ENCODE data around the gene LARP1. TPM values are rescaled to one million over a fixed set of nuclear protein-coding genes. Genes with fewer than 3 reads are reported as not detected.
A peak's percentile ranks its signal among the peaks of the same experiment; 100 is the strongest.
"Not testable (repeated sequence)": the region's sequence is repeated elsewhere in the genome, so short reads cannot be mapped to it uniquely, and the experiment has no call there.

The LARP1 gene
- total RNA-seq, 1 donor = 124 TPM

GRCh38 chr5:154758493-154758892, 3.3 kb downstream of the LARP1 start:
- Histone ChIP-seq H2AFZ (ENCODE audit: low read length) (no peak overlapping the region), H3K36me3 (ENCODE audit: insufficient read depth, low read length) (no peaks in the 10 kb centered on the region), H3K4me2 (ENCODE audit: insufficient read depth, low read length) (peak overlapping the region; percentile 77), H3K4me3 (ENCODE audit: insufficient read depth, low read length) (peak overlapping the region; percentile 55), H3K27ac (ENCODE audit: low read depth, low read length) (peak overlapping the region; percentile 52), H3K27me3 (ENCODE audit: insufficient read depth, low read length) (no peaks in the 10 kb centered on the region), H4K20me1 (ENCODE audit: insufficient read depth, low read length) (peaks cover 62% of the 10 kb centered on the region), H3K4me1 (ENCODE audit: insufficient read depth, low read length) (peaks cover 48% of the 10 kb centered on the region), H3K9me3 (ENCODE audit: low read depth, low read length) (no peaks in the 10 kb centered on the region), H3K79me2 (ENCODE audit: insufficient read depth, low read length) (peaks cover 84% of the 10 kb centered on the region)
- no peak for DNase-seq (ENCODE audit: insufficient read length, low spot score, missing footprints)
- TF ChIP-seq, protein P1, sequence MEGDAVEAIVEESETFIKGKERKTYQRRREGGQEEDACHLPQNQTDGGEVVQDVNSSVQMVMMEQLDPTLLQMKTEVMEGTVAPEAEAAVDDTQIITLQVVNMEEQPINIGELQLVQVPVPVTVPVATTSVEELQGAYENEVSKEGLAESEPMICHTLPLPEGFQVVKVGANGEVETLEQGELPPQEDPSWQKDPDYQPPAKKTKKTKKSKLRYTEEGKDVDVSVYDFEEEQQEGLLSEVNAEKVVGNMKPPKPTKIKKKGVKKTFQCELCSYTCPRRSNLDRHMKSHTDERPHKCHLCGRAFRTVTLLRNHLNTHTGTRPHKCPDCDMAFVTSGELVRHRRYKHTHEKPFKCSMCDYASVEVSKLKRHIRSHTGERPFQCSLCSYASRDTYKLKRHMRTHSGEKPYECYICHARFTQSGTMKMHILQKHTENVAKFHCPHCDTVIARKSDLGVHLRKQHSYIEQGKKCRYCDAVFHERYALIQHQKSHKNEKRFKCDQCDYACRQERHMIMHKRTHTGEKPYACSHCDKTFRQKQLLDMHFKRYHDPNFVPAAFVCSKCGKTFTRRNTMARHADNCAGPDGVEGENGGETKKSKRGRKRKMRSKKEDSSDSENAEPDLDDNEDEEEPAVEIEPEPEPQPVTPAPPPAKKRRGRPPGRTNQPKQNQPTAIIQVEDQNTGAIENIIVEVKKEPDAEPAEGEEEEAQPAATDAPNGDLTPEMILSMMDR (IDR thresholded peaks at IDR 0.05; ENCODE audit: extremely low read depth, low read depth, low read length) = no peak

DNA sequence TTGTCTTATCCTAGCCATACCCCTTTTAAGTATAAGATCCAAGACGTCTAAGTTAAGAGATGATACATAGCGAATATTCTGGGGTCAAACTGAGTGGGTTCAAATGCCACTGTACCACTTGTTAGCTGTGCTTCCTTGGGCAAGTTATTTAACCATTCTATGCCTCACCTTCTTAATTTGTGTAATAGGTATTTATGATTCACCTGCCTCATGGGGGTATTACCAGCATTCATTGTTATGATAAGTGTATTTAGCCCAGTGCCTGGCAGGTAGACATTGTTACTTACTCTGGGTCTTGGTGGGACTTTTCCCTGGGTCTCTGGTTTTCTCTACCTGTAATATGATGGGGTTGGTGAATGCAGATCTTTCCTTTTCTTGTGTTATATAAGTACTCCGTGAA, 3.8 kb downstream of the LARP1 start:
- TF ChIP-seq, protein P1 (IDR thresholded peaks at IDR 0.05; ENCODE audit: extremely low read depth, low read depth, low read length) = no peak
- Histone ChIP-seq H3K4me2 (ENCODE audit: insufficient read depth, low read length) (peak overlapping the region; percentile 77), H3K4me1 (ENCODE audit: insufficient read depth, low read length) (peaks cover 44% of the 10 kb centered on the region), H3K79me2 (ENCODE audit: insufficient read depth, low read length) (peaks cover 89% of the 10 kb centered on the region), H3K4me3 (ENCODE audit: insufficient read depth, low read length) (peak overlapping the region; percentile 55), H3K36me3 (ENCODE audit: insufficient read depth, low read length) (no peaks in the 10 kb centered on the region), H3K27ac (ENCODE audit: low read depth, low read length) (peak overlapping the region; percentile 52), H3K27me3 (ENCODE audit: insufficient read depth, low read length) (no peaks in the 10 kb centered on the region), H4K20me1 (ENCODE audit: insufficient read depth, low read length) (peaks cover 66% of the 10 kb centered on the region), H3K9me3 (ENCODE audit: low read depth, low read length) (no peaks in the 10 kb centered on the region), H2AFZ (ENCODE audit: low read length) (no peak overlapping the region)
- no peak for DNase-seq (ENCODE audit: insufficient read length, low spot score, missing footprints)

GRCh38 chr5:154759868-154760267, 4.7 kb downstream of the LARP1 start:
- Histone ChIP-seq H3K4me1 (ENCODE audit: insufficient read depth, low read length) (peaks cover 35% of the 10 kb centered on the region), H3K79me2 (ENCODE audit: insufficient read depth, low read length) (peaks cover 95% of the 10 kb centered on the region), H4K20me1 (ENCODE audit: insufficient read depth, low read length) (peaks cover 74% of the 10 kb centered on the region)
- not testable (repeated sequence) for DNase-seq (ENCODE audit: insufficient read length, low spot score, missing footprints); H3K36me3 ChIP-seq (ENCODE audit: insufficient read depth, low read length); H2AFZ ChIP-seq (ENCODE audit: low read length); H3K27me3 ChIP-seq (ENCODE audit: insufficient read depth, low read length); H3K4me2 ChIP-seq (ENCODE audit: insufficient read depth, low read length); H3K4me3 ChIP-seq (ENCODE audit: insufficient read depth, low read length); H3K27ac ChIP-seq (ENCODE audit: low read depth, low read length); H3K9me3 ChIP-seq (ENCODE audit: low read depth, low read length)

DNA sequence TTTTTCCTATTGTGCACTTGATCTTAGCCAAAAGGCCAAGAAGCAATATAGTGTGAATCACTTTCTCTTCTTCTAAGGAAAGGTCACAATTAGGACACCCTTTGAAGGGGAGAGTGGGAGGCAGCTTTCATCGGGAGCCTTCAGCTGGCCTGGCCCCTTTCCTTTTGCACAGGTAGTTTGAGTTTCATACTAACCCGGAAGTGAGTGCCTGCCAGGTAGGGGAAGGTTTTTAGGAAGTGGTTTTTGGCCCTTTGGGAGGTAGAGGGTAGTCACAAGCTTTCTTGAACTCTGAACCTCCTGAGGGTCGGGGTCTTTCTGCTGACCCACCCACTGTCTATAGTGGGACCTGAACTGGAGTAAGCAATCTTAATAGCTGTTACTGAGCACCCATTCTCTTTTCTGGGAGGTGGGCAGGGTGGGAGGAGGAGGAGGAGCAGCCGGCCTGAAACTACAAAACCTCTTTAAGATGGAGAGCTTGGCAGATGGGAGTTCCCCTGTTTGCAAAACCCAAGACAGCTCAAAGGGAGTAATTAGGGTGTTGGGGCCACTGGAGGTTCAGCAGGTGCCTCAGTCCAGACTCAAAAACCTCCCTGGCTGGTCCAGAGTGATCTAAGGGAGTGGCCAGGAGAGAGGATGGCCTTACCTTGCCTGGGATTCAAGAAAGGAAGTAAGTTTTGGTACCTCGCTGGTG, 6.0 kb downstream of the LARP1 start:
- peaks cover 39% of the 10 kb centered on the region for H3K4me1 ChIP-seq (ENCODE audit: insufficient read depth, low read length)
- no peaks in the 10 kb centered on the region for H3K9me3 ChIP-seq (ENCODE audit: low read depth, low read length)
- peak; percentile 17 for DNase-seq (ENCODE audit: insufficient read length, low spot score, missing footprints)
- TF ChIP-seq, protein P1 (IDR thresholded peaks at IDR 0.05; ENCODE audit: extremely low read depth, low read depth, low read length) = no peak
- H3K4me3 ChIP-seq (ENCODE audit: insufficient read depth, low read length) = no peak overlapping the region
- peaks cover 99% of the 10 kb centered on the region for H3K79me2 ChIP-seq (ENCODE audit: insufficient read depth, low read length)
- H3K27me3 ChIP-seq (ENCODE audit: insufficient read depth, low read length) = no peaks in the 10 kb centered on the region
- no peak overlapping the region for H3K4me2 ChIP-seq (ENCODE audit: insufficient read depth, low read length)
- peaks cover 87% of the 10 kb centered on the region for H4K20me1 ChIP-seq (ENCODE audit: insufficient read depth, low read length)
- no peak overlapping the region for H2AFZ ChIP-seq (ENCODE audit: low read length)
- H3K27ac ChIP-seq (ENCODE audit: low read depth, low read length) = no peak overlapping the region
- no peaks in the 10 kb centered on the region for H3K36me3 ChIP-seq (ENCODE audit: insufficient read depth, low read length)
